Measurements from ENCODE around the gene CD44.

Gene CD44

DNA sequence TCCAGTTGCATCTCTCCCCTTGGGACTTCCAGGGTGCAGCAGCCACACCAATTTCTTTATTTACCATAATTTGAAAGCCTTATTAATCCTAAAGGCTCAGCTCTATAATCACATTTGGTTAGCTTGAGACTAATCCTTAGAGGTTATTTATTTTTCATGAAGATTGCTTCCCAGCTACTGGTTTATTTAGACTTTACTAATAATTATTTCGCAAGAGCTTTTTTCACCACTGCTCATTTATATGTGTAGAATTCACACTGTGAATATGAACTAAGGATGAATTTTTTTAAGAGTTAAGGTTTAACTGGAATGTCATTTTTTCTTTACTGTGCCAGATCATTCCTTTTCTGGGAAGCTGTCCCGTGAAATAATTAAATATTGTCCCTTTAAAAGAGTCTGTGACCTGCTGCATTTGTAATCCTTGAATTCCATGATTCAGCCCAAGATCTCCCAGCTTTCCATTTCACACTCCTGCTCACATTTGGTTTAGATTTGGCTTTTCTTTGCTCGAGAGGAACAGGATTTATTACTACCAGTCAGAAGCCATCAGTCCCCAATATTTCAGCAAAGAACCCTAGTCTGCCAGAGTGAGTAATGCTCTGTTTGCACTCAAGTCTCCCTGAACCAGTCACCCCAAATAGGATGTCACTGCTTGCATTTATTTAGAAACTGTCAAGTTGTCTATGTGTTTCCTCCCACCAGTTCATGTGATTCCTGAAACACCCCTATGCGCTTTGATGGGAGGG, 4.4 kb upstream of the CD44 start:
- ATAC-seq = peak; percentile 3; the same call in 2 of the 3 replicates

DNA sequence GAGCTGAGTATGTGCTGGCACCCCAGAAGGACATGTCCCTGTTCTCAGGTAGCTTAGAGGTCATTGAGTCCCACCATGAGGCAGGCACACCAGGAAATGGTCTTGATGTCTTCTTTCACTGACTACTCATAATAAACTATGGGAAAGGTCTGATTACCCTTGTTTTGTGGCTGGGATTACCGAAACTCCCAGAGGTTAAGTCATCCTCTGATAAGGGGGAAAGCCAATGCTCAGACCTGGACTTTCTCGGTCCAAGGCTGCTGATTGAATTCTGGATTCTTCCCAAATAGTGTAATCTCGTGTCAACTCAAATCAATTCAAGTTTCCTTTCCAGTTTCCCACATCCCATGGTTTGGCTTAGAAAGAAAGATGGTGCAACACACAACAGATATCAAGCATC, 3.7 kb upstream of the CD44 start:
- ATAC-seq = peak; percentile 1; the same call in 1 of the 3 replicates
- no peak for TF ChIP-seq CSDC2 (CRISPR knock-in tag; IDR thresholded peaks at IDR 0.05)
- TF ChIP-seq TOX (CRISPR knock-in tag; IDR thresholded peaks at IDR 0.05; ENCODE audit: borderline replicate concordance) = 0 out of 2 replicates have a peak, but pooled peaks have one; percentile 55
- TF ChIP-seq ZFP3 (CRISPR knock-in tag; IDR thresholded peaks at IDR 0.05) = no peak

More for the DNA sequence above, 4.4 kb upstream of the CD44 start:
- TF ChIP-seq ZFP30 (CRISPR knock-in tag; IDR thresholded peaks at IDR 0.05) (no peak), ZFP3 (CRISPR knock-in tag; IDR thresholded peaks at IDR 0.05) (no peak), RARB (CRISPR knock-in tag; IDR thresholded peaks at IDR 0.05) (no peak), ZNF8 (CRISPR knock-in tag; IDR thresholded peaks at IDR 0.05) (no peak), TCF4 (CRISPR knock-in tag; IDR thresholded peaks at IDR 0.05; ENCODE audit: borderline replicate concordance) (no peak), ZNF70 (CRISPR knock-in tag; IDR thresholded peaks at IDR 0.05) (no peak), CSDC2 (CRISPR knock-in tag; IDR thresholded peaks at IDR 0.05) (no peak), SNAI2 (CRISPR knock-in tag; IDR thresholded peaks at IDR 0.05) (no peak), ARNTL (CRISPR knock-in tag; IDR thresholded peaks at IDR 0.05; ENCODE audit: borderline replicate concordance, low read depth) (no peak), ISL1 (CRISPR knock-in tag; IDR thresholded peaks at IDR 0.05) (no peak)
- TF ChIP-seq, protein P1, sequence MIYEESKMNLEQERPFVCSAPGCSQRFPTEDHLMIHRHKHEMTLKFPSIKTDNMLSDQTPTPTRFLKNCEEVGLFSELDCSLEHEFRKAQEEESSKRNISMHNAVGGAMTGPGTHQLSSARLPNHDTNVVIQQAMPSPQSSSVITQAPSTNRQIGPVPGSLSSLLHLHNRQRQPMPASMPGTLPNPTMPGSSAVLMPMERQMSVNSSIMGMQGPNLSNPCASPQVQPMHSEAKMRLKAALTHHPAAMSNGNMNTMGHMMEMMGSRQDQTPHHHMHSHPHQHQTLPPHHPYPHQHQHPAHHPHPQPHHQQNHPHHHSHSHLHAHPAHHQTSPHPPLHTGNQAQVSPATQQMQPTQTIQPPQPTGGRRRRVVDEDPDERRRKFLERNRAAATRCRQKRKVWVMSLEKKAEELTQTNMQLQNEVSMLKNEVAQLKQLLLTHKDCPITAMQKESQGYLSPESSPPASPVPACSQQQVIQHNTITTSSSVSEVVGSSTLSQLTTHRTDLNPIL (CRISPR knock-in tag; IDR thresholded peaks at IDR 0.05; ENCODE audit: low read depth) = no peak
- TF ChIP-seq, protein P2, sequence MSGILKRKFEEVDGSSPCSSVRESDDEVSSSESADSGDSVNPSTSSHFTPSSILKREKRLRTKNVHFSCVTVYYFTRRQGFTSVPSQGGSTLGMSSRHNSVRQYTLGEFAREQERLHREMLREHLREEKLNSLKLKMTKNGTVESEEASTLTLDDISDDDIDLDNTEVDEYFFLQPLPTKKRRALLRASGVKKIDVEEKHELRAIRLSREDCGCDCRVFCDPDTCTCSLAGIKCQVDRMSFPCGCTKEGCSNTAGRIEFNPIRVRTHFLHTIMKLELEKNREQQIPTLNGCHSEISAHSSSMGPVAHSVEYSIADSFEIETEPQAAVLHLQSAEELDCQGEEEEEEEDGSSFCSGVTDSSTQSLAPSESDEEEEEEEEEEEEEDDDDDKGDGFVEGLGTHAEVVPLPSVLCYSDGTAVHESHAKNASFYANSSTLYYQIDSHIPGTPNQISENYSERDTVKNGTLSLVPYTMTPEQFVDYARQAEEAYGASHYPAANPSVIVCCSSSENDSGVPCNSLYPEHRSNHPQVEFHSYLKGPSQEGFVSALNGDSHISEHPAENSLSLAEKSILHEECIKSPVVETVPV (CRISPR knock-in tag; IDR thresholded peaks at IDR 0.05) = no peak

DNA sequence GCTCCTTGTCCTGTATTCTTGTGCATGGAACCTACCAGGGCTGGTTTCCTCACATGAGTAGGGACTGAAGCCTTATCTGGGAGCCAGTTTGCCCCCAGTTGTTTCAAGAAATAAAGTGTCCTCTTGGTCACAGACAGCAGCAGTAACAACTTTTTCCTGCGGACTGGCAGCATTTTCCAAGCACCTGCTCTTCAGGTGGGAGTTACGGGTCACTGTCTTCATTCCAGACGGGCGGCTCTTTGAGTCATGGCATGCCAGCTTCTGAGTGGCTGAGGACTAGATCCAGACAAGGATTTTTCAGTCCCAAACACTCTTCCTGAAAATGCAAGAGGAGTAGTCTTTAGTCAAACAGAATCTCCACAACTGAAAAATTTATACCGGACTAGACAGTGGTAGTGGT, 2.7 kb upstream of the CD44 start:
- TF ChIP-seq GLIS3 (CRISPR knock-in tag; IDR thresholded peaks at IDR 0.05) (no peak), OSR1 (CRISPR knock-in tag; IDR thresholded peaks at IDR 0.05) (no peak), ZFP30 (CRISPR knock-in tag; IDR thresholded peaks at IDR 0.05) (no peak)
- no peak for ATAC-seq

DNA sequence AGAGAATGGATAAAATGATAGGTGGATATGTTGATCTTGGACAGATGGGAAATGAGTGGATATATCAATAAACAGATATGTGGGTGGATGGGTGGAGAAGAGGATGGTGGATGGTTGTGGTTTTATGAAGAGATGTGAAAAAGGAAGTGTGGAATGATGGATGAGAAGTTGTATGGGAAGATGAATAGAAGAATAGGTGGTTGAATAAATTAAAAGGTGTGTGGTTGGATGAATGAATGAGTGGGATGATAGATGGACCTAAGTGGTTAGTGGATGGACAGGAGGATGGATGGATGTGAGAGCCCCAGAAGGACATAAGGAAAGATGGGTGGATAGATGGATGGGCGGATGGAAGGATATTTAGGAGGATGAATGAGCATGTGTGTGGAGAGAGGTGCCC, 913 bp upstream of the CD44 start:
- TF ChIP-seq, protein P2 (CRISPR knock-in tag; IDR thresholded peaks at IDR 0.05) = no peak
- no peak for ATAC-seq

DNA sequence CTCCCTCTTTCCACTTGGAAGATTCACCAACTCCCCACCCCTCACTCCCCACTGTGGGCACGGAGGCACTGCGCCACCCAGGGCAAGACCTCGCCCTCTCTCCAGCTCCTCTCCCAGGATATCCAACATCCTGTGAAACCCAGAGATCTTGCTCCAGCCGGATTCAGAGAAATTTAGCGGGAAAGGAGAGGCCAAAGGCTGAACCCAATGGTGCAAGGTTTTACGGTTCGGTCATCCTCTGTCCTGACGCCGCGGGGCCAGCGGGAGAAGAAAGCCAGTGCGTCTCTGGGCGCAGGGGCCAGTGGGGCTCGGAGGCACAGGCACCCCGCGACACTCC, 397 bp upstream of the CD44 start:
- TF ChIP-seq ZNF70 (CRISPR knock-in tag; IDR thresholded peaks at IDR 0.05) (no peak), ZC3H10 (CRISPR knock-in tag; IDR thresholded peaks at IDR 0.05) (no peak), ZNF8 (CRISPR knock-in tag; IDR thresholded peaks at IDR 0.05) (no peak), ARNTL (CRISPR knock-in tag; IDR thresholded peaks at IDR 0.05; ENCODE audit: borderline replicate concordance, low read depth) (no peak), ZFP3 (CRISPR knock-in tag; IDR thresholded peaks at IDR 0.05) (no peak)
- TF ChIP-seq, protein P3, sequence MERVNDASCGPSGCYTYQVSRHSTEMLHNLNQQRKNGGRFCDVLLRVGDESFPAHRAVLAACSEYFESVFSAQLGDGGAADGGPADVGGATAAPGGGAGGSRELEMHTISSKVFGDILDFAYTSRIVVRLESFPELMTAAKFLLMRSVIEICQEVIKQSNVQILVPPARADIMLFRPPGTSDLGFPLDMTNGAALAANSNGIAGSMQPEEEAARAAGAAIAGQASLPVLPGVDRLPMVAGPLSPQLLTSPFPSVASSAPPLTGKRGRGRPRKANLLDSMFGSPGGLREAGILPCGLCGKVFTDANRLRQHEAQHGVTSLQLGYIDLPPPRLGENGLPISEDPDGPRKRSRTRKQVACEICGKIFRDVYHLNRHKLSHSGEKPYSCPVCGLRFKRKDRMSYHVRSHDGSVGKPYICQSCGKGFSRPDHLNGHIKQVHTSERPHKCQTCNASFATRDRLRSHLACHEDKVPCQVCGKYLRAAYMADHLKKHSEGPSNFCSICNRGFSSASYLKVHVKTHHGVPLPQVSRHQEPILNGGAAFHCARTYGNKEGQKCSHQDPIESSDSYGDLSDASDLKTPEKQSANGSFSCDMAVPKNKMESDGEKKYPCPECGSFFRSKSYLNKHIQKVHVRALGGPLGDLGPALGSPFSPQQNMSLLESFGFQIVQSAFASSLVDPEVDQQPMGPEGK (CRISPR knock-in tag; IDR thresholded peaks at IDR 0.05; ENCODE audit: borderline replicate concordance) = no peak
- TF ChIP-seq, protein P2 (CRISPR knock-in tag; IDR thresholded peaks at IDR 0.05) = no peak
- ATAC-seq = peak; percentile 15
